ENCODE data around the gene CCL11.

DNA sequence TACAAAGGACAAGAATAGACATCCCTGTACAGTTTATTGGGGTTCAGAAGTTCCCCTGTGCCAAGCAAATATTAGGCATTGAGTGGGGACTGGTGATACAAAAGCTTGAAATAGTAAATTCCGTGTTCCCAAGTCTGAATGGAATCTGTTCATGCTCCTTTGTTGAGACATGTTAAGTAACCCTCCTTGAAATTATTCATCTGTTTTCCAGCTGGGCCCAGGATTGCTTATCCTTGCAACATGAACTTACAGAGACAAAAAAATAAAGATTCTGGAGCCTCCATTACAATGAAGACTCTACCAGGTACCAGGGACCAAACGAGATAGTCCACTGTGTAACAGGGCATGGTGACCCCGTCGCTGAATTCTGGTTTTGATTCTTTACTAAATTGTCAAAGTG, 27.6 kb downstream of the CCL11 start:
- TF ChIP-seq POLR2A (IDR thresholded peaks at IDR 0.05; ENCODE audit: low read depth, low read length), result no peak
- no peak for TF ChIP-seq POLR2AphosphoS5 (IDR thresholded peaks at IDR 0.05; ENCODE audit: low read depth, low read length)
- TF ChIP-seq SPI1 (IDR thresholded peaks at IDR 0.05; ENCODE audit: low read depth, low read length), result no peak

Measured in GM12891 (cell line).